ENCODE results near the gene OTOS. TPM values are rescaled to one million over a fixed set of nuclear protein-coding genes. Genes with fewer than 3 reads are reported as not detected.

The OTOS gene
- total RNA-seq, 1 donor from 2014 or later = not detected

- Histone ChIP-seq H4K20me1 (ENCODE audit: insufficient read depth, low read length) (no peaks in the 10 kb centered on the region), H3K9ac (ENCODE audit: low read length) (no peak overlapping the region), H3K36me3 (ENCODE audit: insufficient read depth, low read length) (no peaks in the 10 kb centered on the region), H3K4me3 (ENCODE audit: insufficient read depth, low read depth, low read length) (no peak overlapping the region), H3K9me3 (ENCODE audit: insufficient read depth, low read depth, low read length) (no peaks in the 10 kb centered on the region), H3K79me2 (ENCODE audit: insufficient read depth, low read length) (no peaks in the 10 kb centered on the region), H2AFZ (ENCODE audit: low read depth, low read length) (no peak overlapping the region), H3K27ac (ENCODE audit: low read depth, low read length) (no peak overlapping the region), H3K4me2 (ENCODE audit: low read length) (no peak overlapping the region), H3K4me1 (ENCODE audit: insufficient read depth, low read length) (no peaks in the 10 kb centered on the region), H3K27me3 (ENCODE audit: insufficient read depth, low read length) (peaks cover 41% of the 10 kb centered on the region)
- Mint-ChIP-seq H3K36me3 (ENCODE audit: low read depth, unreplicated experiment) (no peaks in the 10 kb centered on the region), H3K4me1 (ENCODE audit: low read depth, unreplicated experiment) (no peaks in the 10 kb centered on the region), H3K27ac (ENCODE audit: unreplicated experiment) (no peak overlapping the region), H3K27me3 (ENCODE audit: low read depth, unreplicated experiment) (peaks cover 27% of the 10 kb centered on the region), H3K9me3 (ENCODE audit: unreplicated experiment) (no peaks in the 10 kb centered on the region), H3K4me3 (ENCODE audit: unreplicated experiment) (no peak overlapping the region)
- DNase-seq (ENCODE audit: low read depth) (no peak), FAIRE-seq (no peak)
- no peak for TF ChIP-seq CTCF (IDR thresholded peaks at IDR 0.05; ENCODE audit: insufficient read depth, low read depth, low read length)
- TF ChIP-seq EZH2 (IDR thresholded peaks at IDR 0.05; ENCODE audit: insufficient read depth, low read length) = no peak
Measured at GRCh38 chr2:240174496-240174895, 34.0 kb upstream of the OTOS start.

- Mint-ChIP-seq H3K27ac (ENCODE audit: unreplicated experiment) (no peak overlapping the region), H3K4me3 (ENCODE audit: unreplicated experiment) (no peak overlapping the region), H3K36me3 (ENCODE audit: low read depth, unreplicated experiment) (no peaks in the 10 kb centered on the region), H3K4me1 (ENCODE audit: low read depth, unreplicated experiment) (no peaks in the 10 kb centered on the region), H3K27me3 (ENCODE audit: low read depth, unreplicated experiment) (peaks cover 14% of the 10 kb centered on the region), H3K9me3 (ENCODE audit: unreplicated experiment) (no peaks in the 10 kb centered on the region)
- H3K4me2 ChIP-seq (ENCODE audit: low read length) = no peak overlapping the region
- no peak for FAIRE-seq
- TF ChIP-seq EZH2 (IDR thresholded peaks at IDR 0.05; ENCODE audit: insufficient read depth, low read length) = no peak
- TF ChIP-seq CTCF (IDR thresholded peaks at IDR 0.05; ENCODE audit: insufficient read depth, low read depth, low read length) = no peak
- H3K4me3 ChIP-seq (ENCODE audit: insufficient read depth, low read depth, low read length) = no peak overlapping the region
- no peaks in the 10 kb centered on the region for H3K79me2 ChIP-seq (ENCODE audit: insufficient read depth, low read length)
- no peak for DNase-seq (ENCODE audit: low read depth)
- H3K9me3 ChIP-seq (ENCODE audit: insufficient read depth, low read depth, low read length) = no peaks in the 10 kb centered on the region
- peaks cover 32% of the 10 kb centered on the region for H3K27me3 ChIP-seq (ENCODE audit: insufficient read depth, low read length)
- H3K4me1 ChIP-seq (ENCODE audit: insufficient read depth, low read length) = no peaks in the 10 kb centered on the region
- H4K20me1 ChIP-seq (ENCODE audit: insufficient read depth, low read length) = no peaks in the 10 kb centered on the region
- no peak overlapping the region for H3K27ac ChIP-seq (ENCODE audit: low read depth, low read length)
- no peaks in the 10 kb centered on the region for H3K36me3 ChIP-seq (ENCODE audit: insufficient read depth, low read length)
- H3K9ac ChIP-seq (ENCODE audit: low read length) = no peak overlapping the region
- no peak overlapping the region for H2AFZ ChIP-seq (ENCODE audit: low read depth, low read length)
Measured at GRCh38 chr2:240172071-240172895, 31.8 kb upstream of the OTOS start.

- Histone ChIP-seq H3K9me3 (ENCODE audit: insufficient read depth, low read depth, low read length) (no peaks in the 10 kb centered on the region), H3K36me3 (ENCODE audit: insufficient read depth, low read length) (no peaks in the 10 kb centered on the region), H3K4me2 (ENCODE audit: low read length) (no peak overlapping the region), H3K27ac (ENCODE audit: low read depth, low read length) (no peak overlapping the region), H3K4me3 (ENCODE audit: insufficient read depth, low read depth, low read length) (no peak overlapping the region), H3K27me3 (ENCODE audit: insufficient read depth, low read length) (peaks cover 25% of the 10 kb centered on the region), H3K79me2 (ENCODE audit: insufficient read depth, low read length) (no peaks in the 10 kb centered on the region), H3K4me1 (ENCODE audit: insufficient read depth, low read length) (no peaks in the 10 kb centered on the region), H2AFZ (ENCODE audit: low read depth, low read length) (no peak overlapping the region), H4K20me1 (ENCODE audit: insufficient read depth, low read length) (no peaks in the 10 kb centered on the region), H3K9ac (ENCODE audit: low read length) (no peak overlapping the region)
- no peaks in the 10 kb centered on the region for H3K4me1 Mint-ChIP-seq (ENCODE audit: low read depth, unreplicated experiment)
- FAIRE-seq (no peak), DNase-seq (ENCODE audit: low read depth) (no peak)
- H3K36me3 Mint-ChIP-seq (ENCODE audit: low read depth, unreplicated experiment) = no peaks in the 10 kb centered on the region
- H3K4me3 Mint-ChIP-seq (ENCODE audit: unreplicated experiment) = no peak overlapping the region
- no peak overlapping the region for H3K27ac Mint-ChIP-seq (ENCODE audit: unreplicated experiment)
- no peaks in the 10 kb centered on the region for H3K9me3 Mint-ChIP-seq (ENCODE audit: unreplicated experiment)
- peaks cover 15% of the 10 kb centered on the region for H3K27me3 Mint-ChIP-seq (ENCODE audit: low read depth, unreplicated experiment)
- no peak for TF ChIP-seq CTCF (IDR thresholded peaks at IDR 0.05; ENCODE audit: insufficient read depth, low read depth, low read length)
- TF ChIP-seq EZH2 (IDR thresholded peaks at IDR 0.05; ENCODE audit: insufficient read depth, low read length) = no peak
Measured at GRCh38 chr2:240170883-240171282, 30.4 kb upstream of the OTOS start.
